ENCODE data around the gene KRTAP13-4.

KRTAP13-4 gene

GRCh38 chr21:30439975-30440374, 10.0 kb downstream of the KRTAP13-4 start, which contains the start of gene KRTAP15-1:
KRTAP15-1 (plus strand) TSS chr21:30440275; CDS start chr21:30440328, 53 bp downstream.
- Histone ChIP-seq H3K4me1 (ENCODE audit: control insufficient read depth, insufficient read depth, low read length, poor library complexity, severe bottlenecking) (no peaks in the 10 kb centered on the region), H3K36me3 (ENCODE audit: control insufficient read depth, insufficient read depth, low read length) (no peaks in the 10 kb centered on the region), H3K4me3 (ENCODE audit: extremely low read depth, insufficient read depth, low read length, poor library complexity, severe bottlenecking) (no peak within 1 kb of the TSS), H3K27ac (ENCODE audit: low read depth, low read length, severe bottlenecking) (no peak within 1 kb of the TSS), H3K9me3 (ENCODE audit: control insufficient read depth, low read length) (no peaks in the 10 kb centered on the region)
- WGBS, 2 experiments (ENCODE audit: insufficient coverage in 2 of 2) = 92 to 100% methylated on average over 1 to 3 of the region's 5 CpGs

- Histone ChIP-seq H3K27ac (ENCODE audit: low read depth, low read length, severe bottlenecking) (no peak overlapping the region), H3K4me1 (ENCODE audit: control insufficient read depth, insufficient read depth, low read length, poor library complexity, severe bottlenecking) (no peaks in the 10 kb centered on the region), H3K36me3 (ENCODE audit: control insufficient read depth, insufficient read depth, low read length) (no peaks in the 10 kb centered on the region), H3K9me3 (ENCODE audit: control insufficient read depth, low read length) (no peaks in the 10 kb centered on the region), H3K4me3 (ENCODE audit: extremely low read depth, insufficient read depth, low read length, poor library complexity, severe bottlenecking) (no peak overlapping the region)
Measured at GRCh38 chr21:30443226-30443625, 13.2 kb downstream of the KRTAP13-4 start.

- no peaks in the 10 kb centered on the region for H3K4me1 ChIP-seq (ENCODE audit: control insufficient read depth, insufficient read depth, low read length, poor library complexity, severe bottlenecking)
- WGBS, 2 experiments (ENCODE audit: insufficient coverage in 2 of 2) = 64% methylated on average over 1 of the region's 1 CpG; no CpG with 5 or more reads in 1 of the 2 experiments
- H3K4me3 ChIP-seq (ENCODE audit: extremely low read depth, insufficient read depth, low read length, poor library complexity, severe bottlenecking) = no peak overlapping the region
- H3K9me3 ChIP-seq (ENCODE audit: control insufficient read depth, low read length) = no peaks in the 10 kb centered on the region
- no peak overlapping the region for H3K27ac ChIP-seq (ENCODE audit: low read depth, low read length, severe bottlenecking)
- no peaks in the 10 kb centered on the region for H3K36me3 ChIP-seq (ENCODE audit: control insufficient read depth, insufficient read depth, low read length)
Measured at GRCh38 chr21:30444204-30444603, 14.2 kb downstream of the KRTAP13-4 start.

- Histone ChIP-seq H3K36me3 (ENCODE audit: control insufficient read depth, insufficient read depth, low read length) (no peaks in the 10 kb centered on the region), H3K4me1 (ENCODE audit: control insufficient read depth, insufficient read depth, low read length, poor library complexity, severe bottlenecking) (no peaks in the 10 kb centered on the region), H3K9me3 (ENCODE audit: control insufficient read depth, low read length) (no peaks in the 10 kb centered on the region), H3K4me3 (ENCODE audit: extremely low read depth, insufficient read depth, low read length, poor library complexity, severe bottlenecking) (no peak overlapping the region), H3K27ac (ENCODE audit: low read depth, low read length, severe bottlenecking) (no peak overlapping the region)
- WGBS, 2 experiments (ENCODE audit: insufficient coverage in 2 of 2) = 75 to 81% methylated on average over 3 of the region's 4 CpGs
Measured at GRCh38 chr21:30447056-30447455, 17.0 kb downstream of the KRTAP13-4 start.

- Histone ChIP-seq H3K4me1 (ENCODE audit: control insufficient read depth, insufficient read depth, low read length, poor library complexity, severe bottlenecking) (no peaks in the 10 kb centered on the region), H3K9me3 (ENCODE audit: control insufficient read depth, low read length) (no peaks in the 10 kb centered on the region), H3K36me3 (ENCODE audit: control insufficient read depth, insufficient read depth, low read length) (no peaks in the 10 kb centered on the region), H3K4me3 (ENCODE audit: extremely low read depth, insufficient read depth, low read length, poor library complexity, severe bottlenecking) (no peak overlapping the region), H3K27ac (ENCODE audit: low read depth, low read length, severe bottlenecking) (no peak overlapping the region)
- no CpG with 5 or more reads among the region's 3 CpGs for WGBS, 2 experiments (ENCODE audit: insufficient coverage in 2 of 2)
Measured at GRCh38 chr21:30448514-30448913, 18.5 kb downstream of the KRTAP13-4 start.

GRCh38 chr21:30463713-30464112, 33.7 kb downstream of the KRTAP13-4 start:
- Histone ChIP-seq H3K36me3 (ENCODE audit: control insufficient read depth, insufficient read depth, low read length) (no peaks in the 10 kb centered on the region), H3K9me3 (ENCODE audit: control insufficient read depth, low read length) (no peaks in the 10 kb centered on the region), H3K4me3 (ENCODE audit: extremely low read depth, insufficient read depth, low read length, poor library complexity, severe bottlenecking) (no peak overlapping the region), H3K4me1 (ENCODE audit: control insufficient read depth, insufficient read depth, low read length, poor library complexity, severe bottlenecking) (no peaks in the 10 kb centered on the region), H3K27ac (ENCODE audit: low read depth, low read length, severe bottlenecking) (no peak overlapping the region)
- no CpG with 5 or more reads among the region's 3 CpGs for WGBS, 2 experiments (ENCODE audit: insufficient coverage in 2 of 2)

- no CpG with 5 or more reads among the region's 6 CpGs for WGBS, 2 experiments (ENCODE audit: insufficient coverage in 2 of 2)
- H3K9me3 ChIP-seq (ENCODE audit: control insufficient read depth, low read length) = no peaks in the 10 kb centered on the region
- no peak overlapping the region for H3K27ac ChIP-seq (ENCODE audit: low read depth, low read length, severe bottlenecking)
- no peaks in the 10 kb centered on the region for H3K4me1 ChIP-seq (ENCODE audit: control insufficient read depth, insufficient read depth, low read length, poor library complexity, severe bottlenecking)
- H3K4me3 ChIP-seq (ENCODE audit: extremely low read depth, insufficient read depth, low read length, poor library complexity, severe bottlenecking) = no peak overlapping the region
- no peaks in the 10 kb centered on the region for H3K36me3 ChIP-seq (ENCODE audit: control insufficient read depth, insufficient read depth, low read length)
Measured at GRCh38 chr21:30468900-30469714, 39.1 kb downstream of the KRTAP13-4 start.

- WGBS, 2 experiments (ENCODE audit: insufficient coverage in 2 of 2) = 57 to 68% methylated on average over 3 of the region's 3 CpGs
- H3K27ac ChIP-seq (ENCODE audit: low read depth, low read length, severe bottlenecking) = no peak overlapping the region
- H3K4me3 ChIP-seq (ENCODE audit: extremely low read depth, insufficient read depth, low read length, poor library complexity, severe bottlenecking) = no peak overlapping the region
- H3K36me3 ChIP-seq (ENCODE audit: control insufficient read depth, insufficient read depth, low read length) = no peaks in the 10 kb centered on the region
- no peaks in the 10 kb centered on the region for H3K9me3 ChIP-seq (ENCODE audit: control insufficient read depth, low read length)
- no peaks in the 10 kb centered on the region for H3K4me1 ChIP-seq (ENCODE audit: control insufficient read depth, insufficient read depth, low read length, poor library complexity, severe bottlenecking)
Measured at GRCh38 chr21:30478004-30478403, 48.0 kb downstream of the KRTAP13-4 start.

- Histone ChIP-seq H3K4me1 (ENCODE audit: control insufficient read depth, insufficient read depth, low read length, poor library complexity, severe bottlenecking) (no peaks in the 10 kb centered on the region), H3K27ac (ENCODE audit: low read depth, low read length, severe bottlenecking) (no peak overlapping the region), H3K9me3 (ENCODE audit: control insufficient read depth, low read length) (no peaks in the 10 kb centered on the region), H3K4me3 (ENCODE audit: extremely low read depth, insufficient read depth, low read length, poor library complexity, severe bottlenecking) (no peak overlapping the region), H3K36me3 (ENCODE audit: control insufficient read depth, insufficient read depth, low read length) (no peaks in the 10 kb centered on the region)
- WGBS, 2 experiments (ENCODE audit: insufficient coverage in 2 of 2) = 100% methylated on average over 2 to 3 of the region's 4 CpGs
Measured at GRCh38 chr21:30479259-30479658, 49.2 kb downstream of the KRTAP13-4 start.

GRCh38 chr21:30480145-30480544, 50.1 kb downstream of the KRTAP13-4 start, which contains the start of gene KRTAP19-1:
KRTAP19-1 (minus strand) TSS chr21:30480367; CDS start chr21:30480317, 50 bp downstream.
- H3K36me3 ChIP-seq (ENCODE audit: control insufficient read depth, insufficient read depth, low read length) = no peaks in the 10 kb centered on the region
- no peak within 1 kb of the TSS for H3K27ac ChIP-seq (ENCODE audit: low read depth, low read length, severe bottlenecking)
- no peak within 1 kb of the TSS for H3K4me3 ChIP-seq (ENCODE audit: extremely low read depth, insufficient read depth, low read length, poor library complexity, severe bottlenecking)
- no peaks in the 10 kb centered on the region for H3K9me3 ChIP-seq (ENCODE audit: control insufficient read depth, low read length)
- no peaks in the 10 kb centered on the region for H3K4me1 ChIP-seq (ENCODE audit: control insufficient read depth, insufficient read depth, low read length, poor library complexity, severe bottlenecking)
- 88 to 89% methylated on average over 6 to 7 of the region's 7 CpGs for WGBS, 2 experiments (ENCODE audit: insufficient coverage in 2 of 2)
